ENCODE measurements around the gene CKB. TPM values are rescaled to one million over a fixed set of nuclear protein-coding genes. Genes with fewer than 3 reads are reported as not detected.

The CKB gene
- total RNA-seq, 1 experiment from 2014 or later, result 672 TPM

DNA sequence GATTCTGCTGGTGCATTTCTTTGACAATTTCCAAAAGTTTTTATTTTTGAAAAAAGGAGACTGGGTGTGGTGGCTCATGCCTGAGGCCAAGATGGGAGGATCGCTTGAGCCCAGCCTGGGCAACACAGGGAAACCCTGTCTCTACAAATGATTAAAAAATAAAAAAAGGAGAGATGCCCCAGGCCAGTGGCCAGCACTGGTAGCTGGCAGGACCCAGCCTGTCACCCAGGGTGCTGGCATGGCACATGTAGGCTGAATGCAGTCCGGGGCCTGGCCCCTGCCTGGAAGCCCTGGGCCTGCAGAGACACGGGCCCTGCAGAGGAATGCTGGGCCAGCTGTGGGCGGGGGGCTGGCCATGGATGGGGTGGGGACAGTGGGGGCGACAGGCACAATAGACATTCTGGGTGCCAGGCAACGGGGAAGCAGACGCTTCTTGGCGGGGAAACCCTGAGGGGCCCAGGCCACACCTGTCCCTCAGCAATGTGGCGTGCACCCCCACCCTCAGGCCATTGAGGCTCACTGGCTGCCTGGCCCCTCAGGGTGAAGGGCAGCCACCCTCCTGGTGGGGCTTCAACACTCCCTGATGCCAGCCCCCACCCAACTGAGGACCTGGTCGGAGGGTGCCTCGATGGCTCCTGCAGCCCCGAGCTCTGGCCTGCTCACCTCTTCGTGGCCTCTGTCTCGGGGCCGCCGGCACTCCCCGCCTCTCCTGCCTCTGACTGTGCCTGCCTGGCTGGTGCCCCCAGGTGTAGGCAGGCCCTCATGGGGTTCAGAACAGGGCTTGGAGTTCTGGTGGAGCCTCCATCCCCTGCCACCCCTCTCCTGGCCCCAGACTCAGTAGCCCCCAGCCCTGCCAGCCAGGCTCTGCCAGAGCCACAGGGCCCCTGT lies 18.4 kb upstream of the CKB start:
- in situ Hi-C loops (cut with HindIII; ENCODE audit: low sequenced_read_pairs), result no loop called here
- DNase-seq (ENCODE audit: low spot score), result no peak

DNA sequence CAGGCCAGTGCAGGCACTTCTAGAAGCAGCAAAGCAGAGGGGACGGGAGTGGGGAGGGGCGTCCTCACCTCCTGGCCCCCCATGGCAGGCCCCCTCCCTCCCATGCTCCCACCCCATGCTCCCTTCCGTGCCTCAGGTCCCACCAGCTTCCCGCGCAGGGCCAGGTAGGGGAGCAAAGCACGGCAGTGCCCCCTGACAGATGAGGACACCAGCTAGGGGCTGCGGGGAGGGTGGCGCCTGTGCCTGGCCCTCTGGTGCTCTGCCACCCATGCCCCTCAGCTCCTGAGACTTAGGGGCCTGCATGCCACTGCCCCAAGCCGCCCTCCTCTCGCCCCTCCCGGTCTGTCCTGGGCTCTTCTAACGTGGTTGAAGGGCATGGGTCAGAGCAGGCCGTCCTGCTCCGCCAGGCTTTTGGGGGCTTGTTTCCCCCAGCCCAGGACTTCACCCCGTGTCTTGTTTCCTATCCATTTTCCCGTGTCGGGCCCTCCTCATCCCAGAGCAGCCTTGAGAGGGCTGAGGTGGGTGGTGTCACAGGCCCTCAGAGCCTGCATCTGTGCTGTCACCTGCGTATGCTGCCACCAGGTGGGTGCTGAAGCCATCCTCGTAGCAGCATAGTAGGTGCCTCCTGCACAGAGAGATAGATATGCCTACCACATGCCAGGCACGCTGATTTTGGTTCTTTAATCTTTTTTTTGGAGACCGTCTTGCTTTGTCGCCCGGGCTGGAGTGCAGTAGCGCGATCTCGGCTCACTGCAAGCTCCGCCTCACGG lies 16.6 kb upstream of the CKB start:
- in situ Hi-C loops (cut with HindIII; ENCODE audit: low sequenced_read_pairs), result no loop called here
- DNase-seq (ENCODE audit: low spot score), result no peak

DNA sequence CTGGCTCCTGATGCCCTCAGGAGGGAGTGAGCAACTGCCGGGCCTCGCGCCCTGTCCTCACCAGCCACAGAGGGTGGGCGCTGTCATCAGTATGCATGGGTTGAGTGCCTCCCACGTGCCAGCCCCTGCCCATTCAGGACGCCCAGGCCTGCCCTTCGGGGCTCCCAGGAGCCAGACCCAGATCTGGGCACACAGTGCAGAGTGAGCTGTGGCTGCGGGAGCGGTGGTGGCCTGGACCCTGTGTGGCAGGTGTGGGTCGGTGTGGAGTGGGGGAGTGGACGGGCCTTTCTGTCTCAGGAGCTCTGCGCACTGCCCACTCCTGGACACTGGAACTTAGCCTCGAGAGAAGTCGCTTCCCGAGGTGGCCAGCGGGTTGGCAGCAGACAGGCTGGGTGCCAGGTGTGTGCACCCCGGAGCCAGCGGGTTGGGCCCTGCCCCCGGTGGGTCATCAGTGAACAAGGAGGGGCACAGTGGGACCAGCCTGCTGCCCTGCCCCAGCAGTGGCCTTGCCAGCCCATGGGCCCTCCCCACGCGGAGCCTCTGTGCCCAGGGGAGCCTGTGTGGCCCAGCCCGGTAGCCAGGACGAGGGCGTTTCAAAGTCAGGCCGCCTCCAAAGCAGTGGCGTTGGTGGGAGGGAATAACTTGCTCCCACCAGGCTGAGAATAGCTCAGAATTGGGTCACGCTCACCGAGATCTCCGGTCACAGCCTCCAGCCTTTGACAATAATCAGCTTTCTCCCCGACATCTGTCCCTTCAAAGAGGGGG lies 15.8 kb upstream of the CKB start:
- in situ Hi-C loops (cut with HindIII; ENCODE audit: low sequenced_read_pairs), result no loop called here
- peak; percentile 74 for DNase-seq (ENCODE audit: low spot score)

DNA sequence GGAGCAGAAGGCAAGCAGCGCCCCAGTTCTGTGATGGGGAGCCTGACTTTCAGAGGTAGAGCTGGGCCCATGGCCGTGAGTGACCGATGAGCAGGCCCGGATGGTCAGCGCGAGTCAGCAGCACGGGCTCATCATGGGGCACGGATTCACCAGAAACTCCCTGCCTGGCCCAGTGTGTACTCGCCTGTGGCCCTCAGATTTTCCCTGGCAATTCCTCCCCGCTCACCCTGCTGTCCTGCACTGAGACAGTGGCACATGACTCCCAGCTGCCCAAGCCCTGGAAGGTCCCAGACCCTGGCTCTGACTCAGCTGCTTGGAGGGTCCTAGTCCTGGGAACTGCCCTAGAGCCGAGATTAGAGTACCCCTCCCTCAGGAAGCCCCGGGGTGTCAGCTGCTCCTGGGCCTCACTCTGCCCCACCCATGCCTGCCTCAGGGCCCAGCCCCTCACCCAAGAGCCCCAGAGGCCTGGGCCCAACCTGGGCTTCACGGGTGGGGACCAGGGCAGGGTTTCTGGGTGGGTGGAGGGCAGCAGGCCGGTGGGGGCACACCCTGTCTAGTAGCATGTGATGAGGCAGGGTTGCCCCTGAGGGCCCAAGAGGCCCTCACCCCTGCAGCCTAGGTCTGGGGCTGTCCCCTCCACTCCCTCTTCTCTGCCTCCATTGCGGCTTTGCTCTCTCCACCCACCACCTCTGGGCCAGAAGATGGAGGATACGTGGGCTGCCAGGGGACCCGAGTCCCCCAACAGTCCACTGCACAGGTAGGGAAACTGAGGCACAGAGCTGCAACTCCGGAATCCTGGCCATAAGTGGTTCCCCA lies 14.8 kb upstream of the CKB start:
- DNase-seq (ENCODE audit: low spot score), result no peak
- in situ Hi-C loops (cut with HindIII; ENCODE audit: low sequenced_read_pairs), result no loop called here

DNA sequence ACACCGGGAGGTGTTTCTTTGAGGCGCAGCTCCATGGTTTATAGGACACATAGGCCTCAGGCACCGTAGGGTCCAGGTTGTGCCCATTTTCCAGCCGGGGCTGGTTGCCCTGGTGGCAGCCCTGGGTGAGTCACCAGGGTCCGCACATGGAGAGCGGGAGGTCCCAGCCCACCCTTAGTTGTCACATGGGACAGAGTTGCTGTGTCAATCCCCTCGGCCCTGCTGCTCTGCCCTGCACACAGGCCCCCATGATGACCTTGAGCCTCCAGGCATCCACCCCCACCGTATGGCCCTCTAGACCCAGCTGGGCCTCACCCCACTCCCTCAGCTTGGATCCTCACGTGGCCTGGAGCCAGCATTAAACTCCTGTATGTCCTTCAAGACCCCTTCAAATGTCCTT lies 14.1 kb upstream of the CKB start:
- in situ Hi-C loops (cut with HindIII; ENCODE audit: low sequenced_read_pairs), result no loop called here
- DNase-seq (ENCODE audit: low spot score), result no peak

DNA sequence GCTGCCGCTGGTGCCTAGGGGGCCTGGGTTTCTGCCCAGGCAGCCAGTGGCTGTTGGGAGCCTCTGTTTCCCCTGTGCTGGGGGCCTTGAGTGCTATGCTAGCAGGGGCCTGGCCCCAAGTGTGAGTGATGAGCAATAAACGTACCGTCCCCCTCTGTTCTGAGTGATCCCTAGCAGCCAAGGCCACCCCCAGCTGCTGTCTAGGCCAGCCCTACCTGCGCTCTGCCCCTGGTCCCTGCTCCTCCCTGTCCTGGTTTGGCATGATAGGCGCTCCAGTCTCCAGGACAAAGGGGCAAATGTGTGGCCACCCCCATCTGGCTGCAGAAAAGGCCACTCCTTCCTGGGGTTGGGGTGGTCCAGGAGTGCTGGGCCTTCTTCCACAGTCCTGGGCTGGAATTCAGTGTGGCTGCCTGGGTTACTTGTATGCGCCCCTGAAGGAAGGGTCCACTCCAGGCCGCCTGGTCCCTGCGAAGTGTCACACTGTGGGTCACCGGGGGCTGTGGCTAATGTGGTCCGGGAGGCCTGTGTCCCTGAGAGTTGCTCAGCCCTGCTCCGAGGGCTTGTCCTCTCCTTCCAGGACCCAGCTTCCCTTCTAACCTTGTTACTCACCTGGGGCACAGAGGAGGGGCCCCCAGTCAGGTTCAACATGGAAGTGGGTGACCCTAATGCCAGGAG lies 13.4 kb upstream of the CKB start:
- in situ Hi-C loops (cut with HindIII; ENCODE audit: low sequenced_read_pairs), result no loop called here
- DNase-seq (ENCODE audit: low spot score), result no peak

DNA sequence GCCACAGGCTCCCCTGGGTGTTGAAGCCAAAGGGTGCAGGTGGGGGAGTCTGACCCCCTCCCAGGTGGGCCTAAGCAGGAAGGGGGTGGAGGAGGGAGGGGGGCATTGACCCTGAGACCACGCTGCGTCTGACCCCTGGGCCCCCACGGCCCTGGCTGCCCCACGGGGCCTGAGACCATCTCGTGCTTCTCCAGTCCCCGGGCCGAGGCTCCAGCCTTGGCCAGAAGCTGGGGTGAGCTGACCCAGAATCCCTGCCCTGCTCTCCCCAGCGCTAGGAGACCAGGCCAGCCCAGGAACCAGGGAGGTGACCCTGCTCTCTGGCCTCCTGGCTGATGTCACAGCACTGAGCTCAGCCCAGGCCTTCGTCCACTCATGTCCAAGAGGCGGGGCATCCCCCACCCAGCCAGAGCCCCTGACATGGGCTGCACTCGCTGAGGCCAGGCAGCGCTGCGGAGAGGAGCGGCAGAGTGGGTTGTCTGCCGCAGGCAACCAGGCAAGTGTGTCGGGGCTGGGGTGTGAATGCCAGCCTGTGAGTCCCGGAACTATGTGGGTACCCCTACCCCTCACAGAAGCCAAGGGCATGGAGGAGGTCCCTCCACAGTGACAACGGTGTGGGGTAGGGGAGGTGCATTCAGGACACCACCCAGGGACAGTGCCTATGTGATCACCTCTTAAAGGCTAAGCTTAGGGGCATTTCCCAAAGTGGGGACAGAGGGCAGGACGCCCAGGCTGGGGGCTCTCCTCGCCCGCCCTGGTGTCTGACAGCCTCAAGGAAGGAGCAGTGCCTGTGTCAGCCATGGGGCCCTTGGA lies 12.7 kb upstream of the CKB start:
- no peak for DNase-seq (ENCODE audit: low spot score)
- in situ Hi-C loops (cut with HindIII; ENCODE audit: low sequenced_read_pairs), result no loop called here

DNA sequence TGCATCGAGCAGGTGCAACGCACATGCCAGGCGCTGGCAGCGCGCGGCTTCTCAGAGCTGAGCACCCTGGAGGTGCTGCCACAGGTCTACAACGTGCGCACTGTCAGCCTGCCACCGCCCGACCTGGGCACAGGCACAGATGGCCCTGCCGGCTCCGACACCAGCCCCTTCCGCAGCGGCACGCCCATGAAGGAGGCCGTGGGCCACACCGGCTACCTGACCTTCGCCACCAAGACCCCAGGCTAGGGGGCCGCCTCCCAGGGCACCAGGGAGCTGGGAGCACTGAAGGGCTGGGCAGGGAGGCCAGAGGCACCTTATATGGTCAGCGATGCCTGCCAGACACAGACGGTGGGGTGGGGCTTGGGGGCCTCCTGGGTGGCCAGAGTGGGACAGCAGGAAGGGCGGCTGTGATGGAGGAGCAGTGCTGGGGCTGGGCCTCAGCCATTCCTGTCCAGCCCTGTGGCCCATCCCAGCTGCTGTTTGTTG lies 12.0 kb upstream of the CKB start:
- in situ Hi-C loops (cut with HindIII; ENCODE audit: low sequenced_read_pairs), result no loop called here
- peak; percentile 72 for DNase-seq (ENCODE audit: low spot score)

DNA sequence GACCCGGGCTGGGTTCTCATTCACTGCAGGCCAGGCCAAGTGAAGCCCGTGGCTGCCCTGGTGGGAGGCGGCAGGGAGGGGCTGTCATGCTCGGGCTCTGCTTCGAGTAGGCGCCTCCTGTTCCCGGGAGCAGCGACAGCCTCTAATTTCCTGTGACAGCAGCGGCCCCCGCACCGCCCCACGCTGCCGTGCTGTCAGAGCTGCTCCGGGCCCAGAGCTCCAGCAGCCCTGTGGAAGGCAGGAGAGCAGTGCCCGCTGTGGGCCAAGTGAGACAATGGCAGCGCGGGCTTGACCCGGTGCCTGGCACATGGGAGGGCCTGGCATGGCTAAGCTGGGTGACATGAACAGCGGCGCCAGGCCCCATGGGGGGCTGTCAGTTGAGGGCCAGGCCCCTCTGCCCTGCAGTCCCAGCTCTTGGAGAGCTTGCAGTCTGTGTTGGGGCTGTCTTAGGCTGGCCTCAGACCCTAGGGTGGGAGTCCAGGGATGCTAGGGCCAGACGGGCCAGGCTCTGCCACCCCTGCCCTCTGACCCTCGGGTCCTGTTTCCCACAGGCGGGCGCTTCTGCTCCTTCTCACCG lies 11.5 kb upstream of the CKB start:
- in situ Hi-C loops (cut with HindIII; ENCODE audit: low sequenced_read_pairs), result no loop called here
- DNase-seq (ENCODE audit: low spot score), result peak; percentile 87

DNA sequence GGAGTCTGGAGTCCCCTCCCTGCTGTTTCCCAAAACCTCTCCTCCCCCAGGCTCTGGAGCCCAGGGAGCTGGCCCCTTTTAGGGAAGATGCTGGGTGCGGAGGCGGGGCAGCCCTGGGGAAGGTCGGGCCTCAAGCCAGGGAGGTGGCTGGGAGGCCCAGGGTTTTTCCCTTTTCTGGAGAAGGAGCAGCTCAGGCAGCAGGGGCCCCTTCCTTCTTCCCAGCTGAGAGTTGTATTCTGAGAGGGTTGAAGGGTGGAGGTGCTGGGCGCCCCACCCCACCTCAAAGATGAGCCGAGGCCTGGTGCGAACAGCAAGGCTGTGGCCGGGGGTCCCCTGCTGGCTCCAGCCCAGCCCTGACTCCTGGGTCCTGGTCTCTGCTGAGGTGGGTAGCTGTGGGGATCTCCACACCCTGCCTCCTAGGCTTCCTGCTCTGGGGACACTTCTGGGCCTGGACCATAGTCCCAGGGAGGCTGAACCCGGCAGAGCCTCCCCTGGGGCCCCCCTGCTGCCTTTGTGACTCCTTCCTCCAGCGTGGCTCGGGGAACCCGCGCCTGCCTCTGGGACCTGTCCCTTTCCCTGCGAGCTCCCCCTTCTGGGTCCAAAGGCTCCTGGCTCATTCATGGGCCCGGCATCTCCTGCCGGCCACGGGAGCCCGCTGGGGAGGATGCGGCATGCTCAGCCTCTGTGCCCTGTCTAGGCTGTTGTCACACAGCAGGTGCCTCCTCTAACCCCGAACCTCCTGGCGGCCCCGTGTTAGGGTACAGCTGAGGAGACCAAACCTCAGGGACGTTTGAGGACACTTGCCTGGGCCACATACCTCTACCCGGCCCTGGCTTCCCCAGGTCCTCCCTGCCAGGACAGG lies 10.7 kb upstream of the CKB start:
- DNase-seq (ENCODE audit: low spot score), result no peak
- in situ Hi-C loops (cut with HindIII; ENCODE audit: low sequenced_read_pairs), result no loop called here

DNA sequence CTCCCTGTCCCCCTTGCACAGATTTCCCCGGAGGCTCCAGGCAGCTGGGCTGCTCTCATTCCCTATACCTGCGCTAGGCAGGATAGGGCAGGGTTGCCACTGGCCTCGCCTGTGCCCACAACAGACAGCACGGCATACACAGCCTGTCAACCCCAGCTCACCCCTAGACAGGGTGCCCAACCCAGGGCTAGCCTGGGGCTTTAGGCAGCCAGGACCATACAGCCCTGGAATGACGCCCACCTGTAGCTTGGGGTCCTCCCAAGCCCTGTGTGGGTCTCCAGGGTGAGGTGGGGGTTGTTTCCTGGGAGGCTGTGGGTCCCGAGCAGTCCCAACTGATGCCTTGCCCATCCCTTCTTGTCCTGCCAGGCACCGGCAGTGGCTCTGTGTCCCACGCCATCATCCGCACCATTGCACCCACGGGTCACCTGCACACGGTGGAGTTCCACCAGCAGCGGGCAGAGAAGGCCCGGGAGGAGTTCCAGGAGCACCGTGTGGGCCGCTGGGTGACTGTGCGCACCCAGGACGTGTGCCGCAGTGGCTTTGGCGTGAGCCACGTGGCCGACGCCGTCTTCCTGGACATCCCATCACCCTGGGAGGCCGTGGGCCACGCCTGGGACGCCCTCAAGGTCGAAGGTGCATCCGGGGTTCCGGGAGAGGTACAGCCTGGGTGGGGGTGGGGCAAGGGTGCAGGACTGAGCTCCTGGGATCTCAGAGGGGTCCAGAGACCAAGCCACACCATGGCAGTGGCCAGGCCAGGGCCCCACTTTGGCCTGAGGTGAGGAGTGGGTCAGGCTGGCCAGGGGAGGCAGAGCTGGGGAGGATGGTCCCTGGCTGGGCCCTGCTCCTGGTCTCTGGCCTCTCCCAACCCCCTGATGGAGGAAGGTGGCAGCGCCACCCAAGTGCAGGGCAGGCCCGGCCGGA lies 9.8 kb upstream of the CKB start:
- in situ Hi-C loops (cut with HindIII; ENCODE audit: low sequenced_read_pairs), result no loop called here
- DNase-seq (ENCODE audit: low spot score), result no peak

DNA sequence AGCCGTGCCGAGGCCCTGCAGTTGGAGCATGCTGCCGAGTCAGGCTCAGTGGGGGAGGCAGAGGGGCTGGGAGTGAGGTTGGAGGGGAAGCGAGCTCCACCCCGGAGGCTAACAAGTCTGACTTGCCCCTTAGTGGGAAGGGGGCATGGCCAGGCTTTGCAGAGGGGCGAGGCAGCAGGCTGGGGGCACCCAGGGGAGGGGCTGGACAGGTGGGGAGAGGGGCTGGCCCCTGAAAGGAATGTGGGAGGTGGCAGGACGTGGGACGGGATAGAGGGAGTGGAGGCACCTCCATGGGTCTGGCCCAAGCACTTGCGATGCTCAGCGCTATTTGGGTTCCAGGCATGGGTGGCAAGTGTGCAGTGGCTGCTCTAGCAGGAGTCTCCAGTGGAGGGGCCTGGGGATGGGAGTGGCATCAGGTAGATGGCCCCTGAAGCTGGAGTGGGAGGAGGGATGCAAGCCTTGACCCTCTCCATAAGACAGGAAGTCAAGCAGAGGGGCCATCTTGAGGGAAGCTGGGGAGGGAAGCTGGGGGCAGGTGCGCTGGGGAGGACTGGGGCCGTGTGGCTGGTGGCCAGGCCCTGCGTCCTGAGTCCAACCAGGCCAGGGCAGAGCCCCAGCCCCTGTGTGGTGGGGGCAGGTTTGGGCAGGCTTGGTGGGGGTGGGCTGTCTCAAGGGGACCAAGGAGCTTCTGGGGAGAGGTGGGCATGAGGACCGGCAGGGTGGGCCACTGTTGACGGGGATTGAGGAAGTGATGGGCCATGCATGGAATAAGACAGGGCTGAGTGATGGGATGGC lies 9.0 kb upstream of the CKB start:
- no peak for DNase-seq (ENCODE audit: low spot score)
- in situ Hi-C loops (cut with HindIII; ENCODE audit: low sequenced_read_pairs), result no loop called here

DNA sequence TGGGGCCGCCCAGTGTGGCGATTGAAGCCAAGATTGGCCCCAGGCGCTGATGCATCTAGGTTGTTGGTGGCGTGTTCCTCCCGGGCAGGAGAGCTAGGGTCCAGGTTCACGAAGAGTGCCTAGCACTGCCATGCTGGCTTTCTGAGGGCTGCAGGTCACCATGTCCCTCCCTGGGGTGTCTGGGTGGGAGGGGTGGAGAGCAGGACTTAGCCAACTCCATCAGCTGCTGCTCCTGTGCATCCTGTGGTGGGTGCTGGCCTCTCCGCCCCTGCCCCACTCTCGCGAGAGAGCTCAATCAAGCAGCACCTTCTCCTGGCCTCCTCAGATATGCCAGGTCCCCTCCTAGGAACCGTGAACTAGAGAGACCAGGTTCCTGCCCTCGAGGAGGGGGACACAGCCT lies 8.2 kb upstream of the CKB start:
- in situ Hi-C loops (cut with HindIII; ENCODE audit: low sequenced_read_pairs), result no loop called here

DNA sequence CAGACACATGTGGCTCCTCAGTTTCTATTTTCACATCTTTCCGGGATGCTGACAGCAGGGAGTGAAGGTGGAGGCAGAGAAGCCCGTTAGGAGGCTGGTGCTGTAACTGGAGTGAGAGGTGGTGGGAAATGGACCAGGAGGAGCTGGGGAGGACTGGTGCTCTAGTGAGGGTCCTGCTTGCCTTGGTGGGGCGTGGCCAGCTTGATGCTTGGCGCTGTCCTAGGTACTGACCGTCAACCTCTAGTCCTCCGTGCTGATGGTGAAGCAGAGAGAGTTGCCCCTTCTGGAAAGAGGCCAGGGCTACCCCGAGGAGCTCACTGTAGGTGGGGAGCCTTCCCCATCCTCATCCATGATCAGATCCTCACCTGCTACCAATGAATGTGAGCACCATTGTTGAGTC lies 7.8 kb upstream of the CKB start:
- no peak for DNase-seq (ENCODE audit: low spot score)
- in situ Hi-C loops (cut with HindIII; ENCODE audit: low sequenced_read_pairs), result no loop called here

More for the DNA sequence above, 8.2 kb upstream of the CKB start:
- DNase-seq (ENCODE audit: low spot score), result no peak

Measured in G401 (cell line).